ENCODE data around the gene HNRNPA2B1. TPM values are rescaled to one million over a fixed set of nuclear protein-coding genes. Genes with fewer than 3 reads are reported as not detected.

Gene HNRNPA2B1
- total and polyA plus RNA-seq, 2 donors (not counting 1 experiment from before 2014, with no cell fraction given), result 167 to 524 TPM

DNA sequence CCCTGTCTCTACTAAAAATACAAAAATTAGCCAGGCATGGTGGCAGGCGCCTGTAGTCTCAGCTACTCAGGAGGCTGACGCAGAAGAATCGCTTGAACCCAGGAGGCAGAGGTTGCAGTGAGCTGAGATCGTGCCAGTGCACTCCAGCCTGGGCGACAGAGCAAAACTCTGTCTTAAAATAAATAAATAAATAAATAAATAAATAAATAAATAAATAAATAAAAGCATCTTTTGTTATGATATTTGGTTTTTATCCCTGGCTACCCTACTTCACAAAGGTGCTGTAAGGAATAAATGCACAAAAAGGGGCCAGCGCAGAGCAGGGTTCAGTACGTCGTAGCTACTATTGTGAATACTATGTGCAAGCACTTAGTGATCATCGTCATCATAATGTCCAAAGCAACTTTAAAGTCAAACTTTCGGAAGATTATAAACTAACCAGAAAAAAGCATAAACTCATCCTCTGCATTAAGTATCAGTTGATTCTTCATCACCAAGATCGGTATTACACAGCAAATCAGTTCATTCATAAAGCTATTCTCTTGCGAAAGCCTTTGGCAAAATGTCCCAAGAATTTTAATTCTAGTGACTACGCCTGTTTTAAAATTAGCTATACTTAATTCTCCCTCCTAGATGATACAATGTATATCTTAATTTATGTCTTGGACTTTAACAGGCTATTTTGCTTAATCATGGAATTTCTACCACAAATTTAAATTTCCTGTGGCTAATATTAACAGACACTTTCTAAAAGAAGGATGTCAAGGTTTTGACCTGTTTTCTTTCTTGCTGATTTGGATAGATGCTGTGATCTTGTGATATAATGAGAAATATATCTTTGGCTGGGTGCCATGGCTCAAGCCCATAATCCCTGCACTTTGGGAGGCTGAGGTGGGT is 56.1 kb downstream of the HNRNPA2B1 start:
- Histone ChIP-seq H3K79me2 (ENCODE audit: control insufficient read depth, insufficient read depth, low read length) (no peaks in the 10 kb centered on the region), H4K20me1 (ENCODE audit: control insufficient read depth, insufficient read depth, low read length, poor library complexity, severe bottlenecking) (no peaks in the 10 kb centered on the region), H3K4me1 (ENCODE audit: control insufficient read depth in 2 of 2, insufficient read depth in 2 of 2, low read length in 2 of 2) (no peaks in the 10 kb centered on the region), H3K4me2 (replicated peaks; ENCODE audit: low read depth, low read length, poor library complexity, severe bottlenecking) (no peak overlapping the region), H3K36me3 (replicated peaks in 1 of 2; ENCODE audit: control extremely low read depth in 1 of 2, control insufficient read depth in 1 of 2, extremely low read depth in 1 of 2, insufficient read depth in 2 of 2, low read length in 1 of 2) (no peaks in the 10 kb centered on the region), H3K9me3 (ENCODE audit: control extremely low read depth in 1 of 3, control insufficient read depth in 2 of 3, insufficient read depth in 1 of 3, low read length in 2 of 3) (peaks cover 0 to 9% (median 0%) of the 10 kb centered on the region in 3 donors), H2AFZ (ENCODE audit: insufficient read depth, low read depth, low read length, poor library complexity, severe bottlenecking) (no peak overlapping the region), H3K27ac (ENCODE audit: low read length in 2 of 2) (no peak overlapping the region), H3K27me3 (replicated peaks in 1 of 4; ENCODE audit: control extremely low read depth in 1 of 4, control insufficient read depth in 3 of 4, insufficient read depth in 4 of 4, low read length in 3 of 4) (peaks cover 0 to 10% (median 1%) of the 10 kb centered on the region in 4 experiments), H3K9ac (ENCODE audit: low read length) (no peak overlapping the region), H3K4me3 (ENCODE audit: control extremely low read depth in 1 of 5, extremely low read depth in 1 of 5, insufficient read depth in 1 of 5, low read depth in 2 of 5, low read length in 4 of 5) (no peak overlapping the region)
- WGBS (ENCODE audit: insufficient coverage), result 100% methylated on average over 6 of the region's 13 CpGs
- CTCF ChIA-PET, result no interaction called here
- H3K27me3 Mint-ChIP-seq, result peaks cover 13% of the 10 kb centered on the region
- H3K27ac Mint-ChIP-seq, result no peak overlapping the region
- POLR2A ChIA-PET, result interaction anchor here (1.1 kb wide), 1 partner anchor 11 kb away, joined by 5 read pairs; no protein-coding TSS in a partner anchor
- intact Hi-C loops (cut with micrococcal nuclease), result no loop called here
- no peak for DNase-seq
- no peak for TF ChIP-seq EZH2 (IDR thresholded peaks at IDR 0.05; ENCODE audit: borderline replicate concordance, insufficient read depth, low read depth, low read length, poor library complexity, severe bottlenecking)
- TF ChIP-seq, protein P1, sequence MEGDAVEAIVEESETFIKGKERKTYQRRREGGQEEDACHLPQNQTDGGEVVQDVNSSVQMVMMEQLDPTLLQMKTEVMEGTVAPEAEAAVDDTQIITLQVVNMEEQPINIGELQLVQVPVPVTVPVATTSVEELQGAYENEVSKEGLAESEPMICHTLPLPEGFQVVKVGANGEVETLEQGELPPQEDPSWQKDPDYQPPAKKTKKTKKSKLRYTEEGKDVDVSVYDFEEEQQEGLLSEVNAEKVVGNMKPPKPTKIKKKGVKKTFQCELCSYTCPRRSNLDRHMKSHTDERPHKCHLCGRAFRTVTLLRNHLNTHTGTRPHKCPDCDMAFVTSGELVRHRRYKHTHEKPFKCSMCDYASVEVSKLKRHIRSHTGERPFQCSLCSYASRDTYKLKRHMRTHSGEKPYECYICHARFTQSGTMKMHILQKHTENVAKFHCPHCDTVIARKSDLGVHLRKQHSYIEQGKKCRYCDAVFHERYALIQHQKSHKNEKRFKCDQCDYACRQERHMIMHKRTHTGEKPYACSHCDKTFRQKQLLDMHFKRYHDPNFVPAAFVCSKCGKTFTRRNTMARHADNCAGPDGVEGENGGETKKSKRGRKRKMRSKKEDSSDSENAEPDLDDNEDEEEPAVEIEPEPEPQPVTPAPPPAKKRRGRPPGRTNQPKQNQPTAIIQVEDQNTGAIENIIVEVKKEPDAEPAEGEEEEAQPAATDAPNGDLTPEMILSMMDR (IDR thresholded peaks at IDR 0.05), result no peak
- H3K9me3 Mint-ChIP-seq (ENCODE audit: insufficient read depth), result no peaks in the 10 kb centered on the region
- no peak for ATAC-seq (ENCODE audit: low read depth)
- H3K4me1 Mint-ChIP-seq, result no peaks in the 10 kb centered on the region
- H3K4me3 Mint-ChIP-seq, result no peak overlapping the region

Data from B cell (primary cell).